22Rv1 (cell line): ENCODE measurements around the gene TOMM20.

Experiments used
- H3K27ac ChIP-seq: fragments of 450-650 bp; 2 replicates; pipeline ENCODE4 v1.5.1; 2017
- CTCF ChIP-seq: fragments of 450-650 bp; IDR thresholded peaks from 2 replicates; pipeline ENCODE4 v1.5.1; 2017; ENCODE audit warnings: mild to moderate bottlenecking
- ZFX ChIP-seq: fragments of 450-650 bp; IDR thresholded peaks from 2 replicates; pipeline ENCODE4 v1.6.1; 2017; ENCODE audit warnings: antibody characterized with exemption, borderline replicate concordance

TOMM20 gene

GRCh38 chr1:235069577-235070563, 58.8 kb downstream of the TOMM20 start:
- no peak overlapping the region for H3K27ac ChIP-seq
- TF ChIP-seq CTCF: no peak
- TF ChIP-seq ZFX: no peak

GRCh38 chr1:235069176-235069575, 59.5 kb downstream of the TOMM20 start:
- TF ChIP-seq ZFX (no peak), CTCF (no peak)
- no peak overlapping the region; the same call in 1 of the 2 replicates for H3K27ac ChIP-seq

- TF ChIP-seq CTCF (no peak), ZFX (no peak)
- H3K27ac ChIP-seq: peak overlapping the region; percentile 84
Observed at GRCh38 chr1:235068158-235069121, 60.2 kb downstream of the TOMM20 start.

DNA sequence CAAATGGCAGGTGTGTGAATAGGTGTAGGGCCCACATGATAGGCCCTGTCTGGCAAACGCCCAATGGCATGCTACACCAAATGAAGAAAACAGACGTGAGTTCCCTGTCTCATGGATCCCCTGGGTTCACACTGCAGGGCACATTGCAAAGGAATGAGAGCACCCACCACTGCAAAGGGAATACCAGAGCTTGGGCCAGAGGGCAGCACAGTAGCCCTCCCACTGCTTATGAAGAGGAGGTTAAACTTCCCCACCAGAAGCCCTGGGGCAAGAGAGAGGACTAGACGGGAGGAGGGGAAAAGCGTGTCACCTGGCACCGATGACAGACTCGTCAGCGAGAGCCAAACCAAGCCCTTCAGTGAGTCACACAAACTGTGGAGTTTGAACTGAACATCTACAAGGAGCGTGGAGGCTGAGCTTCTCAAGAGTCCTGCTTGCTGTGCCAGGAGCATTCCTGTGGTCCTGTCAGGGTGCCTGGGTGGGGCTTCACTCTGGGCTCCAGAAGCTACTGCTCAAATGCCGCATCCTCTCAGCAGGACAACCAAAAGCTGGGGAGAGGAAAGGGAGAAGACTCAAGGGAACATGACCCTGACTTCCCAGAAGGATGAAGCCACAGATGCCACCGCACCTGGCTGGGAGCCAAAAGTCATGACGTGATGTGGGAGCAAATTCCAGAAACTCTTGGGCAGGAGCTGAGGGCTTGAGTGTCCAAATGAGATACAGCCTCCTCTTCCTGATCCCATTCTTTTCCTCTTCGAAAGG, 61.1 kb downstream of the TOMM20 start:
- TF ChIP-seq ZFX: no peak
- no peak for TF ChIP-seq CTCF
- peak overlapping the region; percentile 84 for H3K27ac ChIP-seq

DNA sequence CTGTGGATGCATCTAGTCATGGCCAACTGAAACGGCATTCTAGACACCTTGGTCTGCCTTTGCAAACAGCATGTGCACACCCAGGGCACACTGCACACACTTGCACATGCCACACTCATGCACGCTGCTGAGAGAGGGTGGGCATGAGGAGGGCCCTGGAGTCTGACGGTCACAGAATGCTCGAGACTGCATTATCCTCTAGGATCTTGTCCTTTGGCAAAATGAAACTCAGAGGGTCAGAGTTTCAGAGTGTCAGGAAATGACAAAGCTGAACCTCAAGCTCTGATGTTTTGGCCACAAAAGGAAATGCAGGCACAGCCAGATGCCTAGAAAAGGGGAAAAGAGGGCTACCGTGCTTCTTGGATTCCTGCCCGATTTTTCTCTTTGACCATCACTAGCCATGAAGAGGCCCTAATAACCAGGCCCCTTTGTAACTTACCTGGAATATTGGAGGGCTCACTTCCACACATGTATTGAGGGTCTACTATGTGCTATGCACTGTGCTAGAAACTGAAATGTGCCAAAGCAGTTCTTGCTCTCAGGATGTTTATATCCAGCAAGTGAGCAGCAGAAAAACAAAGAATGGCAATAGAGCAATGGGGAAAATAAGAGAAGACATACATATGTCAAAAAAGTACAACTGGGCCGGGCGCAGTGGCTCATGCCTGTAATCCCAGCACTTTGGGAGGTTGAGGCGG, 65.4 kb downstream of the TOMM20 start:
- TF ChIP-seq CTCF: no peak
- no peak for TF ChIP-seq ZFX
- no peak overlapping the region for H3K27ac ChIP-seq
